ENCODE results near the gene POU2AF2. TPM values are rescaled to one million over a fixed set of nuclear protein-coding genes. Genes with fewer than 3 reads are reported as not detected.

The POU2AF2 gene
- total RNA-seq, 1 experiment from 2014 or later: not detected

DNA sequence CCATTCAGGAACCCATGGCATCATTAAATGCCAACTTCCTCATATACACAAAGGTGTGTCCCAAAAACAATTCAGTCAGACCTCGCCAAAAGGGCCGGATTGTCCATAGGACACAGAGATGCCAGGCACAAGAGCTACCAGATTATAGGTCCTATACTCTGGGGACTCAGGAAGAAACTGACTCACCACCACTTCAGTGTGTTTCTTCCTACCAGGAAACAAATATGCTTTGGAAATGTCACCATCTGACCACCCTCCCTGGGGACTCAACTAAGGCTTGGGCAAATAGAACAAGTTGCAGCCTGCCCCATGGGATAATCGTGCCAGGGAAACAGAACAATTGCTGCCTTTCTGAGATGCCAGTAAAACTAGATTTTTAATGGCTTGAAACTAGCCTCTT is 64.6 kb downstream of the POU2AF2 start (continued):
- TF ChIP-seq ATF2 (CRISPR knock-in tag; IDR thresholded peaks at IDR 0.05; ENCODE audit: borderline replicate concordance, low read depth): no peak
- TF ChIP-seq, protein P1, sequence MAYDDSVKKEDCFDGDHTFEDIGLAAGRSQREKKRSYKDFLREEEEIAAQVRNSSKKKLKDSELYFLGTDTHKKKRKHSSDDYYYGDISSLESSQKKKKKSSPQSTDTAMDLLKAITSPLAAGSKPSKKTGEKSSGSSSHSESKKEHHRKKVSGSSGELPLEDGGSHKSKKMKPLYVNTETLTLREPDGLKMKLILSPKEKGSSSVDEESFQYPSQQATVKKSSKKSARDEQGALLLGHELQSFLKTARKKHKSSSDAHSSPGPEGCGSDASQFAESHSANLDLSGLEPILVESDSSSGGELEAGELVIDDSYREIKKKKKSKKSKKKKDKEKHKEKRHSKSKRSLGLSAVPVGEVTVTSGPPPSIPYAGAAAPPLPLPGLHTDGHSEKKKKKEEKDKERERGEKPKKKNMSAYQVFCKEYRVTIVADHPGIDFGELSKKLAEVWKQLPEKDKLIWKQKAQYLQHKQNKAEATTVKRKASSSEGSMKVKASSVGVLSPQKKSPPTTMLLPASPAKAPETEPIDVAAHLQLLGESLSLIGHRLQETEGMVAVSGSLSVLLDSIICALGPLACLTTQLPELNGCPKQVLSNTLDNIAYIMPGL (CRISPR knock-in tag; IDR thresholded peaks at IDR 0.05): no peak
- no peak for TF ChIP-seq ZNF138 (CRISPR knock-in tag; conservative IDR thresholded peaks at IDR 0.05)
- TF ChIP-seq ZNF423 (CRISPR knock-in tag; IDR thresholded peaks at IDR 0.05): no peak
- no peak for TF ChIP-seq STAT6 (CRISPR knock-in tag; conservative IDR thresholded peaks at IDR 0.05; ENCODE audit: low read depth)
- TF ChIP-seq, protein P2, sequence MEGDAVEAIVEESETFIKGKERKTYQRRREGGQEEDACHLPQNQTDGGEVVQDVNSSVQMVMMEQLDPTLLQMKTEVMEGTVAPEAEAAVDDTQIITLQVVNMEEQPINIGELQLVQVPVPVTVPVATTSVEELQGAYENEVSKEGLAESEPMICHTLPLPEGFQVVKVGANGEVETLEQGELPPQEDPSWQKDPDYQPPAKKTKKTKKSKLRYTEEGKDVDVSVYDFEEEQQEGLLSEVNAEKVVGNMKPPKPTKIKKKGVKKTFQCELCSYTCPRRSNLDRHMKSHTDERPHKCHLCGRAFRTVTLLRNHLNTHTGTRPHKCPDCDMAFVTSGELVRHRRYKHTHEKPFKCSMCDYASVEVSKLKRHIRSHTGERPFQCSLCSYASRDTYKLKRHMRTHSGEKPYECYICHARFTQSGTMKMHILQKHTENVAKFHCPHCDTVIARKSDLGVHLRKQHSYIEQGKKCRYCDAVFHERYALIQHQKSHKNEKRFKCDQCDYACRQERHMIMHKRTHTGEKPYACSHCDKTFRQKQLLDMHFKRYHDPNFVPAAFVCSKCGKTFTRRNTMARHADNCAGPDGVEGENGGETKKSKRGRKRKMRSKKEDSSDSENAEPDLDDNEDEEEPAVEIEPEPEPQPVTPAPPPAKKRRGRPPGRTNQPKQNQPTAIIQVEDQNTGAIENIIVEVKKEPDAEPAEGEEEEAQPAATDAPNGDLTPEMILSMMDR (IDR thresholded peaks at IDR 0.05): no peak
- TF ChIP-seq AR (CRISPR knock-in tag; IDR thresholded peaks at IDR 0.05): no peak
- no peak for TF ChIP-seq CREB1 (CRISPR knock-in tag; IDR thresholded peaks at IDR 0.05)
- no peak for TF ChIP-seq NFE2L1 (CRISPR knock-in tag; IDR thresholded peaks at IDR 0.05)

GRCh38 chr11:111310723-111311122 is 65.2 kb downstream of the POU2AF2 start:
- ATAC-seq (no peak), DNase-seq (ENCODE audit: low spot score) (no peak)
- CTCF ChIA-PET: no interaction called here
- Mint-ChIP-seq H3K36me3 (no peaks in the 10 kb centered on the region), H3K9me3 (peaks cover 15% of the 10 kb centered on the region), H3K4me1 (0 out of 2 replicates have a peak, but pooled peaks cover 3% of the 10 kb centered on the region), H3K27ac (no peak overlapping the region), H3K4me3 (no peak overlapping the region), H3K27me3 (ENCODE audit: low read depth) (no peaks in the 10 kb centered on the region)
- POLR2A ChIA-PET: no interaction called here
- no peak for TF ChIP-seq E2F1 (CRISPR knock-in tag; IDR thresholded peaks at IDR 0.05)
- no peak for TF ChIP-seq ZBTB21 (CRISPR knock-in tag; IDR thresholded peaks at IDR 0.05; ENCODE audit: borderline replicate concordance)
- no peak for TF ChIP-seq ZNF671 (CRISPR knock-in tag; IDR thresholded peaks at IDR 0.05)
- TF ChIP-seq FOXP1 (CRISPR knock-in tag; IDR thresholded peaks at IDR 0.05; ENCODE audit: borderline replicate concordance): no peak
- no peak for TF ChIP-seq FOXJ3 (CRISPR knock-in tag; IDR thresholded peaks at IDR 0.05; ENCODE audit: borderline replicate concordance)
- TF ChIP-seq, protein P3, sequence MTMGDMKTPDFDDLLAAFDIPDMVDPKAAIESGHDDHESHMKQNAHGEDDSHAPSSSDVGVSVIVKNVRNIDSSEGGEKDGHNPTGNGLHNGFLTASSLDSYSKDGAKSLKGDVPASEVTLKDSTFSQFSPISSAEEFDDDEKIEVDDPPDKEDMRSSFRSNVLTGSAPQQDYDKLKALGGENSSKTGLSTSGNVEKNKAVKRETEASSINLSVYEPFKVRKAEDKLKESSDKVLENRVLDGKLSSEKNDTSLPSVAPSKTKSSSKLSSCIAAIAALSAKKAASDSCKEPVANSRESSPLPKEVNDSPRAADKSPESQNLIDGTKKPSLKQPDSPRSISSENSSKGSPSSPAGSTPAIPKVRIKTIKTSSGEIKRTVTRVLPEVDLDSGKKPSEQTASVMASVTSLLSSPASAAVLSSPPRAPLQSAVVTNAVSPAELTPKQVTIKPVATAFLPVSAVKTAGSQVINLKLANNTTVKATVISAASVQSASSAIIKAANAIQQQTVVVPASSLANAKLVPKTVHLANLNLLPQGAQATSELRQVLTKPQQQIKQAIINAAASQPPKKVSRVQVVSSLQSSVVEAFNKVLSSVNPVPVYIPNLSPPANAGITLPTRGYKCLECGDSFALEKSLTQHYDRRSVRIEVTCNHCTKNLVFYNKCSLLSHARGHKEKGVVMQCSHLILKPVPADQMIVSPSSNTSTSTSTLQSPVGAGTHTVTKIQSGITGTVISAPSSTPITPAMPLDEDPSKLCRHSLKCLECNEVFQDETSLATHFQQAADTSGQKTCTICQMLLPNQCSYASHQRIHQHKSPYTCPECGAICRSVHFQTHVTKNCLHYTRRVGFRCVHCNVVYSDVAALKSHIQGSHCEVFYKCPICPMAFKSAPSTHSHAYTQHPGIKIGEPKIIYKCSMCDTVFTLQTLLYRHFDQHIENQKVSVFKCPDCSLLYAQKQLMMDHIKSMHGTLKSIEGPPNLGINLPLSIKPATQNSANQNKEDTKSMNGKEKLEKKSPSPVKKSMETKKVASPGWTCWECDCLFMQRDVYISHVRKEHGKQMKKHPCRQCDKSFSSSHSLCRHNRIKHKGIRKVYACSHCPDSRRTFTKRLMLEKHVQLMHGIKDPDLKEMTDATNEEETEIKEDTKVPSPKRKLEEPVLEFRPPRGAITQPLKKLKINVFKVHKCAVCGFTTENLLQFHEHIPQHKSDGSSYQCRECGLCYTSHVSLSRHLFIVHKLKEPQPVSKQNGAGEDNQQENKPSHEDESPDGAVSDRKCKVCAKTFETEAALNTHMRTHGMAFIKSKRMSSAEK (CRISPR knock-in tag; IDR thresholded peaks at IDR 0.05; ENCODE audit: borderline replicate concordance): no peak
- TF ChIP-seq ATF6 (CRISPR knock-in tag; IDR thresholded peaks at IDR 0.05): no peak
- TF ChIP-seq SOX15 (CRISPR knock-in tag; IDR thresholded peaks at IDR 0.05): no peak
- no peak for TF ChIP-seq ZNF219 (CRISPR knock-in tag; IDR thresholded peaks at IDR 0.05; ENCODE audit: borderline replicate concordance)

All from WTC11 (cell line).